Measurements from ENCODE around the gene SNX24.

Gene SNX24

GRCh38 chr5:123046222-123046621 is 200.8 kb downstream of the SNX24 start:
- Histone ChIP-seq H3K9me2 (replicated peaks; ENCODE audit: insufficient read depth, low read length) (no peaks in the 10 kb centered on the region), H4K20me1 (ENCODE audit: low read depth, low read length) (no peaks in the 10 kb centered on the region), H2AFZ (ENCODE audit: low read depth, low read length, severe bottlenecking) (no peak overlapping the region), H3K4me3 (ENCODE audit: insufficient read depth, low read length, poor library complexity, severe bottlenecking) (no peak overlapping the region), H3K9ac (ENCODE audit: low read length) (no peak overlapping the region), H3K27me3 (ENCODE audit: low read length) (no peaks in the 10 kb centered on the region), H3K4me2 (ENCODE audit: low read depth, low read length, poor library complexity, severe bottlenecking) (no peak overlapping the region), H3K79me2 (ENCODE audit: insufficient read depth, low read length) (no peaks in the 10 kb centered on the region), H3K36me3 (ENCODE audit: low read length) (no peaks in the 10 kb centered on the region), H3K27ac (ENCODE audit: low read depth, low read length) (no peak overlapping the region), H3F3A (ENCODE audit: insufficient read depth) (no peaks in the 10 kb centered on the region), H3K9me3 (ENCODE audit: insufficient read depth, low read length) (no peaks in the 10 kb centered on the region)
- no peak for TF ChIP-seq EZH2phosphoT487 (conservative IDR thresholded peaks at IDR 0.05; ENCODE audit: low read length)
- no peak for TF ChIP-seq CTCF (IDR thresholded peaks at IDR 0.05; ENCODE audit: insufficient read depth, low read length, poor library complexity, severe bottlenecking)

GRCh38 chr5:123047706-123048105 is 202.3 kb downstream of the SNX24 start:
- no peak overlapping the region for H3K4me3 ChIP-seq (ENCODE audit: insufficient read depth, low read length, poor library complexity, severe bottlenecking)
- H3K36me3 ChIP-seq (ENCODE audit: low read length) = no peaks in the 10 kb centered on the region
- H3K9me3 ChIP-seq (ENCODE audit: insufficient read depth, low read length) = no peaks in the 10 kb centered on the region
- no peaks in the 10 kb centered on the region for H3K27me3 ChIP-seq (ENCODE audit: low read length)
- no peak overlapping the region for H3K27ac ChIP-seq (ENCODE audit: low read depth, low read length)
- H4K20me1 ChIP-seq (ENCODE audit: low read depth, low read length) = no peaks in the 10 kb centered on the region
- H3F3A ChIP-seq (ENCODE audit: insufficient read depth) = no peaks in the 10 kb centered on the region
- H3K4me2 ChIP-seq (ENCODE audit: low read depth, low read length, poor library complexity, severe bottlenecking) = no peak overlapping the region
- no peaks in the 10 kb centered on the region for H3K79me2 ChIP-seq (ENCODE audit: insufficient read depth, low read length)
- H3K9ac ChIP-seq (ENCODE audit: low read length) = no peak overlapping the region
- no peaks in the 10 kb centered on the region for H3K9me2 ChIP-seq (replicated peaks; ENCODE audit: insufficient read depth, low read length)
- TF ChIP-seq CTCF (IDR thresholded peaks at IDR 0.05; ENCODE audit: insufficient read depth, low read length, poor library complexity, severe bottlenecking) = no peak
- TF ChIP-seq EZH2phosphoT487 (conservative IDR thresholded peaks at IDR 0.05; ENCODE audit: low read length) = no peak
- H2AFZ ChIP-seq (ENCODE audit: low read depth, low read length, severe bottlenecking) = no peak overlapping the region

GRCh38 chr5:123051206-123051605 is 205.8 kb downstream of the SNX24 start:
- no peaks in the 10 kb centered on the region for H3F3A ChIP-seq (ENCODE audit: insufficient read depth)
- no peaks in the 10 kb centered on the region for H3K79me2 ChIP-seq (ENCODE audit: insufficient read depth, low read length)
- no peaks in the 10 kb centered on the region for H3K27me3 ChIP-seq (ENCODE audit: low read length)
- H2AFZ ChIP-seq (ENCODE audit: low read depth, low read length, severe bottlenecking) = no peak overlapping the region
- no peaks in the 10 kb centered on the region for H3K9me3 ChIP-seq (ENCODE audit: insufficient read depth, low read length)
- H3K4me2 ChIP-seq (ENCODE audit: low read depth, low read length, poor library complexity, severe bottlenecking) = no peak overlapping the region
- no peak overlapping the region for H3K4me3 ChIP-seq (ENCODE audit: insufficient read depth, low read length, poor library complexity, severe bottlenecking)
- H4K20me1 ChIP-seq (ENCODE audit: low read depth, low read length) = no peaks in the 10 kb centered on the region
- H3K9ac ChIP-seq (ENCODE audit: low read length) = no peak overlapping the region
- no peak overlapping the region for H3K27ac ChIP-seq (ENCODE audit: low read depth, low read length)
- TF ChIP-seq EZH2phosphoT487 (conservative IDR thresholded peaks at IDR 0.05; ENCODE audit: low read length) (no peak), CTCF (IDR thresholded peaks at IDR 0.05; ENCODE audit: insufficient read depth, low read length, poor library complexity, severe bottlenecking) (no peak)
- H3K36me3 ChIP-seq (ENCODE audit: low read length) = no peaks in the 10 kb centered on the region
- H3K9me2 ChIP-seq (replicated peaks; ENCODE audit: insufficient read depth, low read length) = no peaks in the 10 kb centered on the region

Data from SU-DHL-6 (cell line).